Breast epithelium (tissue), 3 donors: Measurements from ENCODE around the gene SLC6A12.

Experiments used
- POLR2A ChIP-seq: fragments of 450-650 bp; IDR thresholded peaks from one replicate; pipeline ENCODE4 v1.6.1; 2016; ENCODE audit warnings: antibody characterized with exemption, mild to moderate bottlenecking, moderate library complexity
- POLR2AphosphoS5 ChIP-seq, 3 donors: sonication (generic); formaldehyde crosslinking; IDR thresholded peaks; one replicate each; pipeline ENCODE4 v1.6.1; 2017; ENCODE audit warnings: antibody characterized with exemption in 3 of 3
- TF ChIP-seq, protein P1 (sequence below), 3 donors: fragments of 450-650 bp; IDR thresholded peaks; one replicate each; pipeline ENCODE4 v1.5.1; 2016 to 2017; ENCODE audit warnings: antibody characterized with exemption in 3 of 3, mild to moderate bottlenecking in 3 of 3, moderate library complexity in 3 of 3

DNA sequence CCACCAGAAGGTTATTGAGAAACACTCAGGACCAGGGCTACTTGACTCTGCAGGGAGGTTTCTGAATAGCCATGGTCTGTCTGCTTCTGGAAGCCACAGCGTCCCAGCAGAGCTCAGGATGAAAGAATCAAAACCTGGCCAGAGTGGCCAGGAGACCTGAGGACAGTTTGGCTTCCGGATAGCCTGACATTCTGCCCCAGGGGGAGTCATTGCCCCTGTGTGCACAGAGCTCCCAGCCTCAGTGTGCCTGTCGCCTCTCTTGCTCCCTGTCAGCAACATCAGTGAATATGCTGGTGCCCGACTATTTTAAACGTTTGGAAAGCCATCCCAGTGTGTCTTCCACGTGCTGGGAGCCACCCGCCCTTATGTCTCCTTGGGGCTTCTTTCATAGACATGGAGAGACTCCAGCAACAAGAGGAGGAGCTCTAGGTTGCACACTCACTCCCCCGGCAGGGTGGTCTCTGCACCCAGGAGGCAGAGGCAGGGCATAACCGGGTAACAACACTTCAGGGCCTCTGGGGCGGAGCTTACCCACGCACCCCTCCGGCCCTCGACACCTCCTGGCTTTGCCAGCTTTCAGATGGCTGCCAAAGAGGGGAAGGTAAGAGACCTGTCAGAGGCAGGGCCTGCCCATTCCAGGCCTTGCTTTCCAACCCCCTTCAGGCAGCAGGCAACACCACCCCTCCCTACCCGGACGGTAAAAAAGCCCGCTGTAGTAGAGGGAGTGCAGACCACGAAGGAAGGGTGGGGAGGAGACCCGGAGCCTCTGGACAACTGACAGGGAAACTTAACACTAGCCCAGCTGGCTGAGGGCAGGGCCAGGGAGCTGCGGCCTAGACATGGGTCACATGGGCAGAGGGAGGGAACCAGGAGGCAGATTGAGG is 19.0 kb upstream of the SLC6A12 start:
- TF ChIP-seq, protein P1, sequence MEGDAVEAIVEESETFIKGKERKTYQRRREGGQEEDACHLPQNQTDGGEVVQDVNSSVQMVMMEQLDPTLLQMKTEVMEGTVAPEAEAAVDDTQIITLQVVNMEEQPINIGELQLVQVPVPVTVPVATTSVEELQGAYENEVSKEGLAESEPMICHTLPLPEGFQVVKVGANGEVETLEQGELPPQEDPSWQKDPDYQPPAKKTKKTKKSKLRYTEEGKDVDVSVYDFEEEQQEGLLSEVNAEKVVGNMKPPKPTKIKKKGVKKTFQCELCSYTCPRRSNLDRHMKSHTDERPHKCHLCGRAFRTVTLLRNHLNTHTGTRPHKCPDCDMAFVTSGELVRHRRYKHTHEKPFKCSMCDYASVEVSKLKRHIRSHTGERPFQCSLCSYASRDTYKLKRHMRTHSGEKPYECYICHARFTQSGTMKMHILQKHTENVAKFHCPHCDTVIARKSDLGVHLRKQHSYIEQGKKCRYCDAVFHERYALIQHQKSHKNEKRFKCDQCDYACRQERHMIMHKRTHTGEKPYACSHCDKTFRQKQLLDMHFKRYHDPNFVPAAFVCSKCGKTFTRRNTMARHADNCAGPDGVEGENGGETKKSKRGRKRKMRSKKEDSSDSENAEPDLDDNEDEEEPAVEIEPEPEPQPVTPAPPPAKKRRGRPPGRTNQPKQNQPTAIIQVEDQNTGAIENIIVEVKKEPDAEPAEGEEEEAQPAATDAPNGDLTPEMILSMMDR (IDR thresholded peaks at IDR 0.05) = no peak
- TF ChIP-seq POLR2A (no peak), POLR2AphosphoS5 (IDR thresholded peaks at IDR 0.05) (no peak)
